HepG2 (cell line): Measurements from ENCODE around the gene DLL4. TPM values are rescaled to one million over a fixed set of nuclear protein-coding genes. Genes with fewer than 3 reads are reported as not detected.

Experiments
- ATAC-seq: fragments of 200-7000 bp; cut with Tn5 transposase; 3 replicates; pipeline ENCODE4 v1.9.1; 2020; ENCODE audit warnings: mild to moderate bottlenecking, moderate library complexity
- BruUV-seq: library from RNA; stranded (reverse); fragments of 400-500 nt; replicated peaks from 2 replicates; lab custom pipeline; 2021; lab: Mats Ljungman, UMichigan
- CTCF ChIA-PET: fragments of 300-600 bp; formaldehyde crosslinking; extraction: SDS; loops from one replicate; lab custom pipeline; 2021; ENCODE audit warnings: low total read pairs, inconsistent platforms, low intra/inter-chr PET ratio; lab: Yijun Ruan, JAX
- POLR2A ChIA-PET: fragments of 350-600 bp; sonication (Branson Sonifier 250); formaldehyde crosslinking; loops from one replicate; lab custom pipeline; 2020; ENCODE audit warnings: antibody characterized with exemption, inconsistent platforms; lab: Yijun Ruan, JAX
- DNase-seq: peaks from one replicate; pipeline ENCODE4 v3.0.0-alpha.2; 2015; ENCODE audit warnings: low spot score
- FAIRE-seq: peaks from 3 replicates; lab custom pipeline; 2011; peaks lifted over from hg19 to GRCh38; lab: Jason Lieb, UNC
- H2AFZ ChIP-seq: one replicate; pipeline ENCODE4 v1.6.1; 2011; ENCODE audit warnings: low read length, inconsistent platforms
- H3K27ac ChIP-seq: fragments of 300-600 bp; 3 replicates; pipeline ENCODE4 v1.8.0; 2011; ENCODE audit warnings: mixed run types, mild to moderate bottlenecking, mixed read lengths, low read length, inconsistent platforms; ENCODE audit not compliant: insufficient read depth; ENCODE audit errors: extremely low read length
- H3K27me3 ChIP-seq, 2 experiments: fragments of 200-600 bp in 1 of 2; 2 replicates in 1 of 2; 3 replicates in 1 of 2; pipeline versions ENCODE4 v1.6.0 to v1.8.0; 2011; ENCODE audit warnings: low read length in 2 of 2, mild to moderate bottlenecking in 2 of 2, moderate library complexity in 2 of 2, inconsistent platforms in 1 of 2; ENCODE audit not compliant: insufficient read depth in 2 of 2, control insufficient read depth in 1 of 2
- H3K36me3 ChIP-seq, 2 experiments: fragments of 200-600 bp in 1 of 2; replicated peaks in 1 of 2; 2 replicates in 1 of 2; 3 replicates in 1 of 2; pipeline versions ENCODE4 v1.5.1 to v1.8.0; 2011; ENCODE audit warnings: low read length in 2 of 2, inconsistent platforms in 1 of 2; ENCODE audit not compliant: insufficient read depth in 2 of 2, control insufficient read depth in 1 of 2
- H3K4me1 ChIP-seq: 2 replicates; pipeline ENCODE4 v1.5.1; 2012; ENCODE audit warnings: low read length, inconsistent platforms; ENCODE audit not compliant: insufficient read depth
- H3K4me2 ChIP-seq: 2 replicates; pipeline ENCODE4 v1.6.0; 2011; ENCODE audit warnings: low read depth, low read length, inconsistent platforms
- H3K4me3 ChIP-seq, 3 experiments: fragments of 200-600 bp in 1 of 3; sonication (generic), shearing (Covaris generic) in 1 of 3; replicated peaks in 1 of 3; 2 replicates each; pipeline ENCODE4 v1.5.1; 2011 to 2016; ENCODE audit warnings: low read length in 3 of 3, inconsistent platforms in 2 of 3, low read depth in 2 of 3, mild to moderate bottlenecking in 2 of 3, control low read depth in 1 of 3, mixed read lengths in 1 of 3; ENCODE audit not compliant: insufficient read depth in 1 of 3
- H3K79me2 ChIP-seq: one replicate; pipeline ENCODE4 v1.6.1; 2011; ENCODE audit warnings: low read length, inconsistent platforms; ENCODE audit not compliant: insufficient read depth
- H3K9ac ChIP-seq: 2 replicates; pipeline ENCODE4 v1.6.0; 2011; ENCODE audit warnings: mild to moderate bottlenecking, low read depth, low read length, inconsistent platforms; ENCODE audit not compliant: insufficient read depth
- H3K9me3 ChIP-seq: 2 replicates; pipeline ENCODE4 v1.5.1; 2012; ENCODE audit warnings: mild to moderate bottlenecking, low read length
- H4K20me1 ChIP-seq: 2 replicates; pipeline ENCODE4 v1.6.0; 2011; ENCODE audit warnings: inconsistent platforms, mild to moderate bottlenecking, low read length, moderate library complexity; ENCODE audit not compliant: insufficient read depth
- ARID2 ChIP-seq: sonication (generic); formaldehyde crosslinking; IDR thresholded peaks from 2 replicates; pipeline ENCODE4 v1.8.1; 2022; ENCODE audit warnings: mild to moderate bottlenecking, missing genetic modification reagents, borderline replicate concordance
- ELF4 ChIP-seq: sonication (generic); formaldehyde crosslinking; IDR thresholded peaks from 2 replicates; pipeline ENCODE4 v1.5.0; 2020; ENCODE audit warnings: missing genetic modification reagents, mild to moderate bottlenecking, moderate library complexity, borderline replicate concordance
- MBD4 ChIP-seq: IDR thresholded peaks from 2 replicates; pipeline ENCODE4 v1.6.1; 2012; ENCODE audit warnings: low read length, inconsistent platforms, borderline replicate concordance
- MEF2D ChIP-seq: sonication (generic); formaldehyde crosslinking; IDR thresholded peaks from 2 replicates; pipeline ENCODE4 v1.5.1; 2020; ENCODE audit warnings: mild to moderate bottlenecking, missing genetic modification reagents
- POLR2A ChIP-seq, 2 experiments: IDR thresholded peaks; 2 replicates each; pipeline ENCODE4 v1.6.1; 2011; ENCODE audit warnings: low read depth in 2 of 2, low read length in 2 of 2, mild to moderate bottlenecking in 1 of 2, moderate library complexity in 1 of 2; ENCODE audit not compliant: insufficient read depth in 1 of 2
- SYNCRIP ChIP-seq: fragments of 200-400 bp; formaldehyde crosslinking; IDR thresholded peaks from 2 replicates; pipeline ENCODE4 v1.6.1; 2018; ENCODE audit warnings: mild to moderate bottlenecking, low read depth, low read length; ENCODE audit not compliant: insufficient read depth
- ZBTB7A ChIP-seq: sonication (generic); formaldehyde crosslinking; IDR thresholded peaks from 2 replicates; pipeline ENCODE4 v1.8.0; 2022; ENCODE audit warnings: mild to moderate bottlenecking, missing genetic modification reagents
- ZKSCAN5 ChIP-seq: sonication (generic); formaldehyde crosslinking; IDR thresholded peaks from 2 replicates; pipeline ENCODE4 v1.5.1; 2020; ENCODE audit warnings: mild to moderate bottlenecking, missing genetic modification reagents
- ZNF687 ChIP-seq: sonication (generic); formaldehyde crosslinking; IDR thresholded peaks from 2 replicates; pipeline ENCODE4 v1.5.1; 2020; ENCODE audit warnings: mild to moderate bottlenecking, missing genetic modification reagents, moderate library complexity
- ZNF891 ChIP-seq: sonication (generic); formaldehyde crosslinking; IDR thresholded peaks from 2 replicates; pipeline ENCODE4 v1.5.0; 2020; ENCODE audit warnings: mild to moderate bottlenecking, missing genetic modification reagents
- WGBS: methylation state at CpG from one replicate; pipeline ENCODE4 v1.1.6; 2017; ENCODE audit warnings: low lambda C conversion rate; 5-methylcytosine and 5-hydroxymethylcytosine counted together
- in situ Hi-C: cut with HindIII; loops from 2 replicates; pipeline ENCODE4 v1.10.0; 2017; ENCODE audit warnings: low pct_unique_long_range_greater_than_20kb; ENCODE audit not compliant: extremely low pct_ligation_motif_present
- intact Hi-C: fragments of 100-400 bp; cut with micrococcal nuclease; formaldehyde crosslinking; loops from one replicate; pipeline ENCODE4 v1.10.0; 2022; ENCODE audit not compliant: unreplicated experiment
- polyA plus RNA-seq, 8 experiments: library from polyadenylated mRNA; depleted of rRNA in 3 of 8; stranded (reverse) in 7 of 8; unstranded in 1 of 8; fragments of >200 nt; fragmentation: Illumina TruSeq in 4 of 8; extraction: Trizol in 4 of 8; gene quantifications; 2 replicates each; pipeline versions ENCODE4 v1.2.1 to v1.2.3, GENCODE V29; 2011 to 2016; ENCODE audit warnings: low read depth in 4 of 8, missing spikeins in 1 of 8, mixed read lengths in 1 of 8; ENCODE audit not compliant: insufficient read depth in 1 of 8
- total RNA-seq, 5 experiments: library from RNA; depleted of rRNA; stranded (reverse); fragments of >200 nt; fragmentation: Illumina TruSeq; extraction: Trizol; gene quantifications; 2 replicates each; pipeline ENCODE4 v1.2.3, GENCODE V29; 2016; ENCODE audit warnings: low read depth in 1 of 5
- TF ChIP-seq, protein P1 (sequence below): IDR thresholded peaks from 2 replicates; pipeline ENCODE4 v1.6.1; 2012; ENCODE audit warnings: inconsistent platforms
- TF ChIP-seq, protein P2 (sequence below): sonication (generic); formaldehyde crosslinking; IDR thresholded peaks from 2 replicates; pipeline ENCODE4 v1.8.0; 2022; ENCODE audit warnings: mild to moderate bottlenecking, missing genetic modification reagents, moderate library complexity
- TF ChIP-seq, protein P3 (sequence below): sonication (generic); formaldehyde crosslinking; IDR thresholded peaks from 2 replicates; pipeline ENCODE4 v1.4.0; 2020; ENCODE audit warnings: missing genetic modification reagents
- TF ChIP-seq, protein P4 (sequence below), 2 experiments: fragments of 450-650 bp in 1 of 2; sonication (generic) in 1 of 2; formaldehyde crosslinking; IDR thresholded peaks; 2 replicates each; pipeline versions ENCODE4 v1.5.0 to v1.8.0; 2020 to 2022; ENCODE audit warnings: mild to moderate bottlenecking in 1 of 2, missing genetic modification reagents in 1 of 2

Gene DLL4
- total and polyA plus RNA-seq, 2 of the 13 experiments (the other 11 are each of a cell fraction or from before 2014, with no cell fraction given), result 0.20 to 0.25 TPM

DNA sequence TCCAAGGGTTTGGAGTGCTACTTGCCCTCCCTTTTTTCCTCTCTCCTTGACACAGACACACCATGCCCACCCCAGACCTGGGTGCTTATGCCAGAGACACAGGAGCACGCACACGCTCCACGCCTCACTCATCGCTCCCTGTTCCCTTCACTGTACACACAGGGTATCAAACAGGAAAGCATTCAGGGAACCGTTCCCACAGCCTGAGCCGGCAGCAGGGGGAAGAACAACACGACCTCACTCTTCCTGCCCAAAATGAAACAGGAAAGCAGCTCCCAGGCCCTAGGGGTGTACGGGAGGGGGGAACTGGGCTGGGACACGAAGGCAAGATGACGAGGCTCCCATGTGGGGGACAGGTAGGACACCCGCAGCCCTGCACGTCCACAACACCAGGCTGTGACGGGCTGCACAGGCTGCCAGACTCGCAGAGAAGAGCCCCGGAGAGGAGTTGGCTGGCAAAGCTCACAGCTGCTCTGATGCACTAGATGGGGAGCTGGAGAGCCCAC is 11.2 kb downstream of the DLL4 start:
- POLR2A ChIA-PET, result interaction anchor here (1.0 to 2.1 kb wide), 4 partner anchors 8 to 16 kb away, joined by 3 to 10 read pairs (median 6); partner anchors contain the start of gene DLL4
- FAIRE-seq, result no peak
- CTCF ChIA-PET, result interaction anchor here (0.6 kb wide), 1 partner anchor 36 kb away, joined by 3 read pairs; no protein-coding TSS in a partner anchor
- intact Hi-C loops, result loop anchor here (5.0 kb wide), 1 partner anchor 33 kb away; no protein-coding TSS in a partner anchor
- peak overlapping the region; percentile 99 for H3K4me2 ChIP-seq
- DNase-seq, result no peak
- H3K36me3 ChIP-seq, result no peaks in the 10 kb centered on the region
- H4K20me1 ChIP-seq, result no peaks in the 10 kb centered on the region
- H3K27ac ChIP-seq, result no peak overlapping the region
- H3K79me2 ChIP-seq, result no peaks in the 10 kb centered on the region
- peak; percentile 11; the same call in 1 of the 3 replicates for ATAC-seq
- in situ Hi-C loops, result no loop called here
- peak overlapping the region in 2 of 3 experiments; percentile 25 to 74; a peak in 3 of 6 replicates for H3K4me3 ChIP-seq
- 23% methylated on average over 11 of the region's 15 CpGs for WGBS
- peaks cover 67% of the 10 kb centered on the region for H3K4me1 ChIP-seq
- no peak overlapping the region for H2AFZ ChIP-seq
- peak overlapping the region; percentile 51; the same call in 1 of the 2 replicates for H3K9ac ChIP-seq
- BruUV-seq, result no TSS peak
- H3K27me3 ChIP-seq, result peaks cover 0 to 33% of the 10 kb centered on the region in 2 experiments; a peak in 3 of 5 replicates
- H3K9me3 ChIP-seq, result no peaks in the 10 kb centered on the region
- TF ChIP-seq, protein P1, sequence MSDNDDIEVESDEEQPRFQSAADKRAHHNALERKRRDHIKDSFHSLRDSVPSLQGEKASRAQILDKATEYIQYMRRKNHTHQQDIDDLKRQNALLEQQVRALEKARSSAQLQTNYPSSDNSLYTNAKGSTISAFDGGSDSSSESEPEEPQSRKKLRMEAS, result peak; percentile 24; the same call in 1 of the 2 replicates
- TF ChIP-seq, protein P2, sequence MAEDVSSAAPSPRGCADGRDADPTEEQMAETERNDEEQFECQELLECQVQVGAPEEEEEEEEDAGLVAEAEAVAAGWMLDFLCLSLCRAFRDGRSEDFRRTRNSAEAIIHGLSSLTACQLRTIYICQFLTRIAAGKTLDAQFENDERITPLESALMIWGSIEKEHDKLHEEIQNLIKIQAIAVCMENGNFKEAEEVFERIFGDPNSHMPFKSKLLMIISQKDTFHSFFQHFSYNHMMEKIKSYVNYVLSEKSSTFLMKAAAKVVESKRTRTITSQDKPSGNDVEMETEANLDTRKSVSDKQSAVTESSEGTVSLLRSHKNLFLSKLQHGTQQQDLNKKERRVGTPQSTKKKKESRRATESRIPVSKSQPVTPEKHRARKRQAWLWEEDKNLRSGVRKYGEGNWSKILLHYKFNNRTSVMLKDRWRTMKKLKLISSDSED, result no peak
- TF ChIP-seq ZNF891 (CRISPR knock-in tag) (0 out of 2 replicates have a peak, but pooled peaks have one; percentile 31), ZBTB7A (no peak), ARID2 (CRISPR knock-in tag) (no peak), ZNF687 (CRISPR knock-in tag) (peak; percentile 28; the same call in 1 of the 2 replicates), POLR2A (IDR thresholded peaks at IDR 0.05; ENCODE audit: insufficient read depth in 1 of 2, low read depth in 2 of 2, low read length in 2 of 2) (0 out of 4 replicates have a peak, but pooled peaks of 1 of the 2 experiments have one; percentile 11), SYNCRIP (no peak), ELF4 (CRISPR knock-in tag) (no peak), MEF2D (no peak), MBD4 (no peak), ZKSCAN5 (CRISPR knock-in tag) (no peak)
- TF ChIP-seq, protein P3, sequence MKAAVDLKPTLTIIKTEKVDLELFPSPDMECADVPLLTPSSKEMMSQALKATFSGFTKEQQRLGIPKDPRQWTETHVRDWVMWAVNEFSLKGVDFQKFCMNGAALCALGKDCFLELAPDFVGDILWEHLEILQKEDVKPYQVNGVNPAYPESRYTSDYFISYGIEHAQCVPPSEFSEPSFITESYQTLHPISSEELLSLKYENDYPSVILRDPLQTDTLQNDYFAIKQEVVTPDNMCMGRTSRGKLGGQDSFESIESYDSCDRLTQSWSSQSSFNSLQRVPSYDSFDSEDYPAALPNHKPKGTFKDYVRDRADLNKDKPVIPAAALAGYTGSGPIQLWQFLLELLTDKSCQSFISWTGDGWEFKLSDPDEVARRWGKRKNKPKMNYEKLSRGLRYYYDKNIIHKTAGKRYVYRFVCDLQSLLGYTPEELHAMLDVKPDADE, result no peak
- TF ChIP-seq, protein P4, sequence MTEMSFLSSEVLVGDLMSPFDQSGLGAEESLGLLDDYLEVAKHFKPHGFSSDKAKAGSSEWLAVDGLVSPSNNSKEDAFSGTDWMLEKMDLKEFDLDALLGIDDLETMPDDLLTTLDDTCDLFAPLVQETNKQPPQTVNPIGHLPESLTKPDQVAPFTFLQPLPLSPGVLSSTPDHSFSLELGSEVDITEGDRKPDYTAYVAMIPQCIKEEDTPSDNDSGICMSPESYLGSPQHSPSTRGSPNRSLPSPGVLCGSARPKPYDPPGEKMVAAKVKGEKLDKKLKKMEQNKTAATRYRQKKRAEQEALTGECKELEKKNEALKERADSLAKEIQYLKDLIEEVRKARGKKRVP (CRISPR knock-in tag; IDR thresholded peaks at IDR 0.05), result no peak
